Measurements from ENCODE around the gene MBD2.
"Not testable (repeated sequence)": the region's sequence is repeated elsewhere in the genome, so short reads cannot be mapped to it uniquely, and the experiment has no call there.

Gene MBD2

DNA sequence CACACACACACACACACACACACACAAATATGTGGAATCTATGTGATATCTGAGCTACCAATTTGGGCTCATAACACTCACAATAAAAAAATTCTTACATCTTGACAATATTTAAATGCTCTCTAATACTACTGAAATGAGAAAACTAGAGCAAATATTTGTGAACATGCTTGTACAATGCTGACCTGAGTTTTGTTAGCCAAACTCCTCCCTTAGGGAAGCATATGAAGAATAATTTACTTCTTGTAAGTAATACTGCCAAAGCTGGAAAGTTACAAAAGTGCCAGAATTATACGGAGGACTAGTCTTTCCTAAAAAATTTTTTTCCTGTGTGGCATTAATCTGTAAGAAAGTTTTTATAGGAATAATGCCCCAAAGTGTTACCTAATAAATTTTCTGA is 18.5 kb downstream of the MBD2 start:
- no peaks in the 10 kb centered on the region for H3K9me3 ChIP-seq (ENCODE audit: insufficient read depth, low read depth, low read length)
- no peak overlapping the region for H2AK5ac ChIP-seq (ENCODE audit: low read length)
- H3K18ac ChIP-seq (ENCODE audit: low read length), result no peak overlapping the region
- no peak overlapping the region for H3K27ac ChIP-seq (ENCODE audit: low read depth, low read length)
- H4K12ac ChIP-seq (ENCODE audit: low read depth, low read length), result no peak overlapping the region
- no peak overlapping the region for H2BK12ac ChIP-seq (ENCODE audit: low read length)
- H3K4ac ChIP-seq (ENCODE audit: low read depth, low read length), result no peak overlapping the region
- no peak overlapping the region for H3K9ac ChIP-seq (ENCODE audit: low read length)
- H3K4me2 ChIP-seq (ENCODE audit: low read length), result no peak overlapping the region
- no peak overlapping the region for H3K23ac ChIP-seq (ENCODE audit: low read length)
- no peak overlapping the region for H2AFZ ChIP-seq (ENCODE audit: insufficient read depth, low read length, poor library complexity)
- H3K14ac ChIP-seq (ENCODE audit: low read length), result no peak overlapping the region
- no peaks in the 10 kb centered on the region for H3K27me3 ChIP-seq (ENCODE audit: insufficient read depth, low read length)
- peaks cover 3 to 8% of the 10 kb centered on the region in 2 experiments for H3K36me3 ChIP-seq (ENCODE audit: control insufficient read depth in 1 of 2, insufficient read depth in 2 of 2, low read length in 2 of 2)
- no peak for DNase-seq
- H2BK5ac ChIP-seq (ENCODE audit: low read depth, low read length, poor library complexity), result no peak overlapping the region
- peaks cover 6% of the 10 kb centered on the region in 2 experiments for H3K4me1 ChIP-seq (ENCODE audit: control insufficient read depth in 1 of 2, insufficient read depth in 2 of 2, low read length in 2 of 2)
- no peak overlapping the region for H4K91ac ChIP-seq (ENCODE audit: low read depth, low read length)
- H3K79me1 ChIP-seq (ENCODE audit: low read length), result peaks cover 2% of the 10 kb centered on the region
- peaks cover 3% of the 10 kb centered on the region for H3K79me2 ChIP-seq (ENCODE audit: control insufficient read depth, insufficient read depth, low read length, poor library complexity)
- H3K4me3 ChIP-seq (ENCODE audit: low read depth, low read length), result no peak overlapping the region
- no peak overlapping the region for H2BK120ac ChIP-seq (ENCODE audit: insufficient read depth, low read length, poor library complexity)
- no peak overlapping the region for H4K8ac ChIP-seq (ENCODE audit: low read depth, low read length)
- WGBS (ENCODE audit: extremely low coverage, insufficient coverage, insufficient read length), result no CpG with 5 or more reads among the region's 1 CpG

DNA sequence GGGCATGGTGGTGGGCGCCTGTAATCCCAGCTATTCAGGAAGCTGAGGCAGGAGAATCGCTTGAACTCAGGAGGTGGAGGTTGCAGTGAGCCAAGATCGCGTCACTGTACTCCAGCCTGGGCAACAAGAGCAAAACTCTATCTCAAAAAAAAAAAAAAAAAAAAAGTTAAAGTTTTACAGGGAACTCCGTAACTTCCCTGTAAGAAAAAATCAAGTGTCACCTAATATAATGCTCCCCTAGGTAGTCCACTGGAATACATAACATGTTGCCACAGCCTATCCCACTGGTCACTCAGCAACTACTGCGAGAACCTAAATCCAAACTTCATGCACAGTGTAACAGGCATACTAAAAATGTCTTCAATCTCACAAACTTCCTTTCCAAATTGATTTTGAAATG is 19.0 kb downstream of the MBD2 start:
- no CpG with 5 or more reads among the region's 6 CpGs for WGBS (ENCODE audit: extremely low coverage, insufficient coverage, insufficient read length)
- H3K36me3 ChIP-seq (ENCODE audit: control insufficient read depth in 1 of 2, insufficient read depth in 2 of 2, low read length in 2 of 2); H3K4me1 ChIP-seq (ENCODE audit: control insufficient read depth in 1 of 2, insufficient read depth in 2 of 2, low read length in 2 of 2); H3K9me3 ChIP-seq (ENCODE audit: insufficient read depth, low read depth, low read length); H2AK5ac ChIP-seq (ENCODE audit: low read length); H3K4me2 ChIP-seq (ENCODE audit: low read length); H3K27me3 ChIP-seq (ENCODE audit: insufficient read depth, low read length); H2BK120ac ChIP-seq (ENCODE audit: insufficient read depth, low read length, poor library complexity); H3K18ac ChIP-seq (ENCODE audit: low read length); H3K79me1 ChIP-seq (ENCODE audit: low read length); H2BK5ac ChIP-seq (ENCODE audit: low read depth, low read length, poor library complexity); H4K8ac ChIP-seq (ENCODE audit: low read depth, low read length); H3K4me3 ChIP-seq (ENCODE audit: low read depth, low read length); DNase-seq; H3K23ac ChIP-seq (ENCODE audit: low read length); H3K9ac ChIP-seq (ENCODE audit: low read length); H2BK12ac ChIP-seq (ENCODE audit: low read length); H3K79me2 ChIP-seq (ENCODE audit: control insufficient read depth, insufficient read depth, low read length, poor library complexity); H2AFZ ChIP-seq (ENCODE audit: insufficient read depth, low read length, poor library complexity); H4K12ac ChIP-seq (ENCODE audit: low read depth, low read length); H3K27ac ChIP-seq (ENCODE audit: low read depth, low read length); H3K14ac ChIP-seq (ENCODE audit: low read length); H4K91ac ChIP-seq (ENCODE audit: low read depth, low read length): not testable (repeated sequence)
- H3K4ac ChIP-seq (ENCODE audit: low read depth, low read length), result peak overlapping the region; percentile 73

DNA sequence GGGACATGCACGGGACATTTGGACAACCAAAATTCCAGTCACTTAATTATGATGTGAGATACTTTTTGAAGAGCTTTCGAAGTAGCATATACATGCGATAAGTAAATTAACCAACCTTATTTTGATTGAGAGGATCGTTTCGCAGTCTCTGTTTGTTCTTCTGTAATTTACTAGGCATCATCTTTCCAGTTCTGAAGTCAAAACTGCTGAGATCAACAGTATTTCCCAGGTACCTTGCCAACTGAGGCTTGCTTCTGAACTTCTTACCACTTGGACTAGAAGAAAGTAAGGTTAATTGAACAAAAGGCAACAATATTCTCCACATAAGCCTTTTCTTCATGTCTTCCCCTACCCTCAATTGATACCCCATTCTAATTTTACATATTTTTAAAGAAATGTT is 19.6 kb downstream of the MBD2 start:
- H3K9me3 ChIP-seq (ENCODE audit: insufficient read depth, low read depth, low read length), result no peaks in the 10 kb centered on the region
- no peak overlapping the region for H2AK5ac ChIP-seq (ENCODE audit: low read length)
- H3K4me1 ChIP-seq (ENCODE audit: control insufficient read depth in 1 of 2, insufficient read depth in 2 of 2, low read length in 2 of 2), result peaks cover 6% of the 10 kb centered on the region in 2 experiments
- H3K9ac ChIP-seq (ENCODE audit: low read length), result no peak overlapping the region
- H4K91ac ChIP-seq (ENCODE audit: low read depth, low read length), result no peak overlapping the region
- H2BK12ac ChIP-seq (ENCODE audit: low read length), result no peak overlapping the region
- H2BK120ac ChIP-seq (ENCODE audit: insufficient read depth, low read length, poor library complexity), result no peak overlapping the region
- DNase-seq, result no peak
- peaks cover 3 to 8% of the 10 kb centered on the region in 2 experiments for H3K36me3 ChIP-seq (ENCODE audit: control insufficient read depth in 1 of 2, insufficient read depth in 2 of 2, low read length in 2 of 2)
- H4K12ac ChIP-seq (ENCODE audit: low read depth, low read length), result no peak overlapping the region
- H3K14ac ChIP-seq (ENCODE audit: low read length), result no peak overlapping the region
- no peak overlapping the region for H3K27ac ChIP-seq (ENCODE audit: low read depth, low read length)
- H4K8ac ChIP-seq (ENCODE audit: low read depth, low read length), result no peak overlapping the region
- H3K4ac ChIP-seq (ENCODE audit: low read depth, low read length), result no peak overlapping the region
- no peaks in the 10 kb centered on the region for H3K27me3 ChIP-seq (ENCODE audit: insufficient read depth, low read length)
- peaks cover 3% of the 10 kb centered on the region for H3K79me2 ChIP-seq (ENCODE audit: control insufficient read depth, insufficient read depth, low read length, poor library complexity)
- no peak overlapping the region for H3K4me2 ChIP-seq (ENCODE audit: low read length)
- no peak overlapping the region for H3K4me3 ChIP-seq (ENCODE audit: low read depth, low read length)
- no CpG with 5 or more reads among the region's 5 CpGs for WGBS (ENCODE audit: extremely low coverage, insufficient coverage, insufficient read length)
- H3K23ac ChIP-seq (ENCODE audit: low read length), result no peak overlapping the region
- H2BK5ac ChIP-seq (ENCODE audit: low read depth, low read length, poor library complexity), result no peak overlapping the region
- H3K18ac ChIP-seq (ENCODE audit: low read length), result no peak overlapping the region
- no peak overlapping the region for H2AFZ ChIP-seq (ENCODE audit: insufficient read depth, low read length, poor library complexity)
- H3K79me1 ChIP-seq (ENCODE audit: low read length), result peaks cover 2% of the 10 kb centered on the region

DNA sequence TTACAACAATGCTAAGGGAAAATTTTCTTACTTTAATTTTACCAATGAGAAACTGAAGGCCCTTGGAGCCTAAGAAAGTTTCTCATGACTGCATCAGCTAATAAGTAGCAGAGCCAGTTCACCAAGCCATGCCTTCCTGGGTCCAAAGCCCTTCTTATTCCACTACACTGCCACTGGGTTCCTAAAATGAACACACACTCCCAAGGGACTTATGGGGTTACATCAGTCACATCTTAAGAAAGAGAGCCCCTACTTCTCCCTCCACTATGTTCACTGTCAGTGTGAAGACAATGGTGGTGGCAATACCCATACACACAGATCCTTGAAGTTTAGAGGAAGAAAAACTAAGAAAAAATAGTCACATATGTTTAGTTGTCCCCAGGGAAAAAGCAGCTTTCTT is 20.6 kb downstream of the MBD2 start:
- Histone ChIP-seq H2BK12ac (ENCODE audit: low read length) (no peak overlapping the region), H4K91ac (ENCODE audit: low read depth, low read length) (no peak overlapping the region), H3K4me2 (ENCODE audit: low read length) (no peak overlapping the region), H2AFZ (ENCODE audit: insufficient read depth, low read length, poor library complexity) (no peak overlapping the region), H2BK5ac (ENCODE audit: low read depth, low read length, poor library complexity) (no peak overlapping the region), H3K79me2 (ENCODE audit: control insufficient read depth, insufficient read depth, low read length, poor library complexity) (peaks cover 3% of the 10 kb centered on the region), H3K27me3 (ENCODE audit: insufficient read depth, low read length) (no peaks in the 10 kb centered on the region), H3K4me3 (ENCODE audit: low read depth, low read length) (no peak overlapping the region), H3K23ac (ENCODE audit: low read length) (no peak overlapping the region), H4K12ac (ENCODE audit: low read depth, low read length) (no peak overlapping the region), H3K36me3 (ENCODE audit: control insufficient read depth in 1 of 2, insufficient read depth in 2 of 2, low read length in 2 of 2) (peaks cover 3 to 8% of the 10 kb centered on the region in 2 experiments), H3K9ac (ENCODE audit: low read length) (no peak overlapping the region), H3K14ac (ENCODE audit: low read length) (no peak overlapping the region), H3K4me1 (ENCODE audit: control insufficient read depth in 1 of 2, insufficient read depth in 2 of 2, low read length in 2 of 2) (peaks cover 3 to 4% of the 10 kb centered on the region in 2 experiments), H3K79me1 (ENCODE audit: low read length) (peaks cover under 1% of the 10 kb centered on the region), H2BK120ac (ENCODE audit: insufficient read depth, low read length, poor library complexity) (no peak overlapping the region), H3K4ac (ENCODE audit: low read depth, low read length) (no peak overlapping the region), H3K18ac (ENCODE audit: low read length) (no peak overlapping the region), H2AK5ac (ENCODE audit: low read length) (no peak overlapping the region), H3K9me3 (ENCODE audit: insufficient read depth, low read depth, low read length) (no peaks in the 10 kb centered on the region), H4K8ac (ENCODE audit: low read depth, low read length) (no peak overlapping the region), H3K27ac (ENCODE audit: low read depth, low read length) (no peak overlapping the region)
- DNase-seq, result no peak

All from trophoblast cell (in vitro differentiated cells and primary cell).